Glutamatergic neuron (in vitro differentiated cells): Measurements from ENCODE around the gene TPSB2. TPM values are rescaled to one million over a fixed set of nuclear protein-coding genes. Genes with fewer than 3 reads are reported as not detected.
A peak's percentile ranks its signal among the peaks of the same experiment; 100 is the strongest.

ENCODE experiments used
- DNase-seq: peaks from one replicate; pipeline ENCODE4 v3.0.0; 2022
- H3K27ac Mint-ChIP-seq: one replicate; pipeline ENCODE4 v1.8.0; 2020; ENCODE audit warnings: mild to moderate bottlenecking, mixed read lengths, inconsistent platforms; ENCODE audit not compliant: unreplicated experiment
- H3K27me3 Mint-ChIP-seq: one replicate; pipeline ENCODE4 v1.8.0; 2020; ENCODE audit warnings: mild to moderate bottlenecking, moderate library complexity, mixed read lengths, inconsistent platforms; ENCODE audit not compliant: unreplicated experiment
- H3K36me3 Mint-ChIP-seq: one replicate; pipeline ENCODE4 v1.8.0; 2020; ENCODE audit warnings: mild to moderate bottlenecking, mixed read lengths, inconsistent platforms; ENCODE audit not compliant: unreplicated experiment
- H3K4me1 Mint-ChIP-seq: one replicate; pipeline ENCODE4 v1.8.0; 2020; ENCODE audit warnings: mild to moderate bottlenecking, low read depth, mixed read lengths, inconsistent platforms; ENCODE audit not compliant: unreplicated experiment
- H3K4me3 Mint-ChIP-seq: one replicate; pipeline ENCODE4 v1.8.0; 2020; ENCODE audit warnings: mild to moderate bottlenecking, mixed read lengths, inconsistent platforms; ENCODE audit not compliant: unreplicated experiment
- H3K9me3 Mint-ChIP-seq: one replicate; pipeline ENCODE4 v1.8.0; 2020; ENCODE audit warnings: mild to moderate bottlenecking, moderate library complexity, mixed read lengths, inconsistent platforms; ENCODE audit not compliant: unreplicated experiment
- total RNA-seq: library from RNA; stranded (reverse); fragmentation: NEBNext Ultra II Directional; extraction: Animal tissue kit (Norgen Biotek cat#: 25700); gene quantifications from one replicate; pipeline ENCODE4 v1.2.1, GENCODE V29; 2021; ENCODE audit not compliant: unreplicated experiment
- TF ChIP-seq, protein P1 (sequence below): fragments of 200-600 bp; sonication (generic); IDR thresholded peaks from one replicate; pipeline ENCODE4 v1.5.0; 2021; ENCODE audit not compliant: partially characterized antibody, unreplicated experiment

The TPSB2 gene
- total RNA-seq, 1 donor from 2014 or later, result not detected

DNA sequence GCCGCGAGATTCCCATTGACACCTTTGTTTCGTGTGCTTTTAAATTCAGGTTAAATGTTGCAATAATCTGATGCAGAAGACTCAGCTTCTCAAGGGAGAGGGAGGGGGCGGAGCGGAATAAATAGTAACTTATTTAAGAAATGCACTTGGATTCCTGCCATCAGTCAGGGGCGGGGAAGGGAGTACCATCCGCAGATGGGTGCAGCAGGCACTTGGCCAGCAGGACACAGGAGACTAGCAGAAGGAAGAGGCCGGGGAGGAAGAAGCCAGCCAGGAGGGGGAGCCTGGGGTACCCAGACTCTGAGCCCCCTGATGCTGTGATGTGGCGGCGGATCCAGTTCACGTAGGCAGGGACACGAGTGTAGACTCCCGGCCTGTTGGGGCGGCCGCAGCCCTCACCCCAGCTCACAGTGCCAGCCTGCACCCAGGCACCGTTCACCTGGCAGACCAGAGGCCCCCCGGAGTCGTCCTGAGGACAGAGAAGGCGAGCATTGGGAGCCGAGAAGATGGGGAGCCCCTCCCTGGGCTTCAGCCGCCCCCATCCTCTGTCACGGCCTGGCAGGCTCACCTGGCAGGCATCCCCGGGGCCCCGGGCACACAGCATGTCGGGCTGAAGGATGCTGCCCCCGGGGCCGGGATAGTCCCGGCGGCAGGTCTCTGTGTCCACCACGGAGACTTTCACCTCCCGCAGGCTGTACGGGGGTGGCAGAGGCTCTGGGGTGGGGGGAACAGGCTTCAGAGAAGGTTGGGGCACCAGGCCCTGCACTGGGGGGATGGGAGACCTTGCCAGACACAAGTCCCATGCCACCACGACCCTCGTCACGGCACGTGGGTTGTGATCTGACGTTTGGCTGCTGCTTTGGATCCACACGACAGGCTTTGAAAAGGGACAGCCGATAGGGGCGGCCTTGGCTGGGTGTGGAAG lies 8.1 kb downstream of the TPSB2 start:
- no peak overlapping the region for H3K4me3 Mint-ChIP-seq
- H3K4me1 Mint-ChIP-seq, result peaks cover 2% of the 10 kb centered on the region
- H3K9me3 Mint-ChIP-seq, result peaks cover 19% of the 10 kb centered on the region
- no peak for DNase-seq
- peak overlapping the region; percentile 6 for H3K27ac Mint-ChIP-seq
- H3K27me3 Mint-ChIP-seq, result peaks cover 18% of the 10 kb centered on the region
- no peaks in the 10 kb centered on the region for H3K36me3 Mint-ChIP-seq
- TF ChIP-seq, protein P1, sequence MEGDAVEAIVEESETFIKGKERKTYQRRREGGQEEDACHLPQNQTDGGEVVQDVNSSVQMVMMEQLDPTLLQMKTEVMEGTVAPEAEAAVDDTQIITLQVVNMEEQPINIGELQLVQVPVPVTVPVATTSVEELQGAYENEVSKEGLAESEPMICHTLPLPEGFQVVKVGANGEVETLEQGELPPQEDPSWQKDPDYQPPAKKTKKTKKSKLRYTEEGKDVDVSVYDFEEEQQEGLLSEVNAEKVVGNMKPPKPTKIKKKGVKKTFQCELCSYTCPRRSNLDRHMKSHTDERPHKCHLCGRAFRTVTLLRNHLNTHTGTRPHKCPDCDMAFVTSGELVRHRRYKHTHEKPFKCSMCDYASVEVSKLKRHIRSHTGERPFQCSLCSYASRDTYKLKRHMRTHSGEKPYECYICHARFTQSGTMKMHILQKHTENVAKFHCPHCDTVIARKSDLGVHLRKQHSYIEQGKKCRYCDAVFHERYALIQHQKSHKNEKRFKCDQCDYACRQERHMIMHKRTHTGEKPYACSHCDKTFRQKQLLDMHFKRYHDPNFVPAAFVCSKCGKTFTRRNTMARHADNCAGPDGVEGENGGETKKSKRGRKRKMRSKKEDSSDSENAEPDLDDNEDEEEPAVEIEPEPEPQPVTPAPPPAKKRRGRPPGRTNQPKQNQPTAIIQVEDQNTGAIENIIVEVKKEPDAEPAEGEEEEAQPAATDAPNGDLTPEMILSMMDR, result no peak

DNA sequence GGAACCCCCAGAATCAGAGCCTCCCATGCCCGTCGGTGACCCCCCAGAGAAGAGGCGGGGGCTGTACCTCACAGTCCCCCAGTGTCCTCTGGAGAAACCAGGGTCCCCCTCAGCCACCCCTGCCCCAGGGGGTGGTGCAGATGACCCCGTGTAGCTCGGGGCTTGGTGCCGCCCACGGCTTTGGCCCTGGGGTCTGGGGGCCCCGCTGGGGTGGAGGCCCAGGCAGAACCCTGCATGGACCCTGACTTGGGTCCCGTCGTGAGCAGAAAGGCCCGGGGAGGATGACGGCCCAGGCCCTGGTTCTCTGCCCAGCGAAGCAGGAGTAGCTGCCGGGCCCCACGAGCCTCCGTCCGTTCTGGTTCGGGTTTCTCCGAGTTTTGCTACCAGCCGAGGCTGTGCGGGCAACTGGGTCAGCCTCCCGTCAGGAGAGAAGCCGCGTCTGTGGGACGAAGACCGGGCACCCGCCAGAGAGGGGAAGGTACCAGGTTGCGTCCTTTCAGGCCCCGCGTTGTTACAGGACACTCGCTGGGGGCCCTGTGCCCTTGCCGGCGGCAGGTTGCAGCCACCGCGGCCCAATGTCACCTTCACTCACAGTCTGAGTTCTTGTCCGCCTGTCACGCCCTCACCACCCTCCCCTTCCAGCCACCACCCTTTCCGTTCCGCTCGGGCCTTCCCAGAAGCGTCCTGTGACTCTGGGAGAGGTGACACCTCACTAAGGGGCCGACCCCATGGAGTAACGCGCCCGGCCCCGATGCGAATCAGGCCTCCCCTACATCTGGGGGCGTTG lies 8.9 kb downstream of the TPSB2 start:
- Mint-ChIP-seq H3K4me1 (no peaks in the 10 kb centered on the region), H3K4me3 (no peak overlapping the region)

DNA sequence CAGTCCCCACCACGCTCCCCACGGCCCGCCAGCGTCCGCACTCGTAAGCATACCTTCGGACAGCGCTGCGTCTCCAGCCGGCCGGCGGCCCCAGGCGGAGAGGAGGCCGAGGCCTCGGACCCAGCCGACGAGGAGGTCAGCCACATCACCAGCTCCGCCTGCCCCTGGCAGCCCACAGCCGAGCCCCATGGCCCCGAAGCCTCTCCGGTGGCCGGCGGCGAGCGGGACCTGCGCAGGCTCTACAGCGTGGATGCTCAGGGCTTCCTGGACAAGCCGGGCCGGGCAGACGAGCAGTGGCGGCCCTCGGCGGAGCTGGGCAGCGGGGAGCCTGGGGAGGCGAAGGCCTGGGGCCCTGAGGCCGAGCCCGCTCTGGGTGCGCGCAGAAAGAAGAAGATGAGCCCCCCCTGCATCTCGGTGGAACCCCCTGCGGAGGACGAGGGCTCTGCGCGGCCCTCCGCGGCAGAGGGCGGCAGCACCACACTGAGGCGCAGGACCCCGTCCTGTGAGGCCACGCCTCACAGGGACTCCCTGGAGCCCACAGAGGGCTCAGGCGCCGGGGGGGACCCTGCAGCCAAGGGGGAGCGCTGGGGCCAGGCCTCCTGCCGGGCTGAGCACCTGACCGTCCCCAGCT lies 9.8 kb downstream of the TPSB2 start:
- no peak for DNase-seq
- Mint-ChIP-seq H3K36me3 (no peaks in the 10 kb centered on the region), H3K4me1 (no peaks in the 10 kb centered on the region), H3K4me3 (no peak overlapping the region), H3K9me3 (peaks cover 12% of the 10 kb centered on the region), H3K27me3 (peaks cover 11% of the 10 kb centered on the region), H3K27ac (no peak overlapping the region)
- TF ChIP-seq, protein P1, result no peak

More for the DNA sequence above, 8.9 kb downstream of the TPSB2 start:
- H3K27ac Mint-ChIP-seq, result peak overlapping the region; percentile 6
- TF ChIP-seq, protein P1, result no peak
- H3K36me3 Mint-ChIP-seq, result no peaks in the 10 kb centered on the region
- H3K27me3 Mint-ChIP-seq, result peaks cover 16% of the 10 kb centered on the region
- DNase-seq, result no peak
- H3K9me3 Mint-ChIP-seq, result peaks cover 17% of the 10 kb centered on the region

DNA sequence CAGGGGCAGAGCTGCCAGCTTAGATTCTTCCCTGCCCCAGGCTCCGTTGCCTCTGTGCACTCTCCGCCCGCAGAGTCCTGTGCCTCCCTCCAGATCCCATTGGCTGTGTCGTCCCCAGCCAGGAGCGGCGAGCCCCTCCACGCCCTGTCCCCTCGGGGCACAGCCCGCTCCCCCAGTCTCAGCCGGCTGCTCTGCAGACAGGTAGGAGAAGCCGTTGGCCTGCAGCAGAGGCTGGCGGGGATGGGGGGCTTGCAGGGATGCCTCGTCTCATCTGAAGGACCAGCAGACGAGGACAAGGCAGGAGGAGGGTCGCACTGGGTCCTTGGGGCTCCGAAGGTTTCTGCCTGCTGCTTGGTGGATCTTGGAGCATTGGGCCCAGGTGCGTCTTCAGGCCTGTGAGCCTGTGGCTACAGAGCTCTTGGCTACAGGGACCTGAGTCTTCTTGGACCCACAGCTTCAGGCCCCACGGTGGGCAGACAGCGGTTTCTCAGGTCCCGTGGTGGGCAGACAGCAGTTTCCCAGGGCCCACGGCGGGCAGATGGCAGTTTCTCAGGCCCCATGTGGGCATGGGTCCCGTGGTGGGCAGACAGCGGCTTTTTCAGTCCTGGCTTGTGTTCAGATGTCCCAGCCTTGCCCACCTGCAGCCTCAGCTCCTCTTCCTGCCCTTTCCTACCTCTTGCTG lies 10.9 kb downstream of the TPSB2 start:
- H3K36me3 Mint-ChIP-seq, result no peaks in the 10 kb centered on the region
- peaks cover 12% of the 10 kb centered on the region for H3K9me3 Mint-ChIP-seq
- TF ChIP-seq, protein P1, result no peak
- H3K27me3 Mint-ChIP-seq, result peaks cover 11% of the 10 kb centered on the region
- no peak overlapping the region for H3K27ac Mint-ChIP-seq
- no peaks in the 10 kb centered on the region for H3K4me1 Mint-ChIP-seq
- DNase-seq, result no peak
- H3K4me3 Mint-ChIP-seq, result no peak overlapping the region
